Cardiac fibroblast (primary cell): ENCODE results near the gene GPER1.
A peak's percentile ranks its signal among the peaks of the same experiment; 100 is the strongest.

Experiments
- DNase-seq, 2 donors: peaks; one replicate each; pipeline versions ENCODE4 v3.0.0 to v3.0.0-alpha.2; 2010; ENCODE audit warnings: low read depth in 2 of 2
- H3K4me3 ChIP-seq, 2 donors: replicated peaks in 1 of 2; 1 replicate in 1 of 2; 2 replicates in 1 of 2; pipeline ENCODE4 v1.5.1; 2011; ENCODE audit warnings: low read depth in 2 of 2, low read length in 2 of 2, mild to moderate bottlenecking in 2 of 2, moderate library complexity in 1 of 2
- TF ChIP-seq, protein P1 (sequence below): IDR thresholded peaks from one replicate; pipeline ENCODE4 v1.5.1; 2011; ENCODE audit warnings: low read depth, mild to moderate bottlenecking, low read length, inconsistent platforms

GPER1 gene

DNA sequence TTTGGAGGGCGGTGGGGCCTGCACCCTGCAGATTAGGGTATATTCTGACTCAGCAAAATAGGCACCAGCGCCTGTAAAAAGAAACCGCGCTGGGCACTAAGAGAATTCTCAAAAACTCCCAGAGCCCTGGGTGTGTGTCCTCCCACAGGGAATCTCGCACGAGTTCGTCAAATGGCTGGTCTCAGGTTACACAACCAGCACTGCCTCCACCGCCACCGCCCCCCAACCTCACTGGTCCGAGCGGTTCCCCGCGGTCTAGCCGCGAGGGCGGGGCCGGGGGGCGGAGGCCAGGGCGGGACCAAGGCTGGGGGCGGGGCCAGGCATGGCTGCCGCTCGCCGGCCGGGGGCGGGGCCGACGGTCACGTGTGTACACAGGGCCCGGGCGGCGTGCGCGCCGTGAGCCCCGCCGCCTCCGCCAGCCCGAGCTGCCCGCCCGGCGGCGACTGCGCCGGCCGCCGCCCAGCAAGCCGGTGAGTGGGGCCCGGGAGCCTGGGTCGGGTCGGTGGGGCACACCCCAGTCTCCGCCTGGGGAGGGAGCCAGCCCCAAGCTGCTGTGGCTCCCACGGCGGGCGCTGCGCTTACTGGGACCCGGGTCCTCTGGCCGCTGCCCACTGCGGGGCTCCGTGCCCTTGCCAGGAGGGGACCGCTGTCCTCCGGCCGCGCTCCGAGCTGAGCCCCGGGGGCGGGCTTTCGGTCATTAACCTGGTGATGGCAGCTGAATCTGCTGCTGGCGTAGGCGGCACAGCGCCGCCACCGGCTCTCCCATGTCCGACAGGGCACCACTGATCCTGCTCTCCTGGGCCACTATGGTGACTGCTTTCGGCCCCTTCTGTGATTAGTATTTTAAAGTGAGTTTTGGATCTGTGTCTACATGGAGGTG is 43.5 kb upstream of the GPER1 start, which contains the start of gene GPR146:
GPR146 (plus strand) TSS at position 358 of the 880 bp plus-strand sequence. CDS start 12,970 bp downstream, outside the sequence.
- H3K4me3 ChIP-seq: peak within 1 kb of the TSS; percentile 58 to 76
- TF ChIP-seq, protein P1, sequence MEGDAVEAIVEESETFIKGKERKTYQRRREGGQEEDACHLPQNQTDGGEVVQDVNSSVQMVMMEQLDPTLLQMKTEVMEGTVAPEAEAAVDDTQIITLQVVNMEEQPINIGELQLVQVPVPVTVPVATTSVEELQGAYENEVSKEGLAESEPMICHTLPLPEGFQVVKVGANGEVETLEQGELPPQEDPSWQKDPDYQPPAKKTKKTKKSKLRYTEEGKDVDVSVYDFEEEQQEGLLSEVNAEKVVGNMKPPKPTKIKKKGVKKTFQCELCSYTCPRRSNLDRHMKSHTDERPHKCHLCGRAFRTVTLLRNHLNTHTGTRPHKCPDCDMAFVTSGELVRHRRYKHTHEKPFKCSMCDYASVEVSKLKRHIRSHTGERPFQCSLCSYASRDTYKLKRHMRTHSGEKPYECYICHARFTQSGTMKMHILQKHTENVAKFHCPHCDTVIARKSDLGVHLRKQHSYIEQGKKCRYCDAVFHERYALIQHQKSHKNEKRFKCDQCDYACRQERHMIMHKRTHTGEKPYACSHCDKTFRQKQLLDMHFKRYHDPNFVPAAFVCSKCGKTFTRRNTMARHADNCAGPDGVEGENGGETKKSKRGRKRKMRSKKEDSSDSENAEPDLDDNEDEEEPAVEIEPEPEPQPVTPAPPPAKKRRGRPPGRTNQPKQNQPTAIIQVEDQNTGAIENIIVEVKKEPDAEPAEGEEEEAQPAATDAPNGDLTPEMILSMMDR: peak; percentile 71
- peak; percentile 93 to 97 for DNase-seq

DNA sequence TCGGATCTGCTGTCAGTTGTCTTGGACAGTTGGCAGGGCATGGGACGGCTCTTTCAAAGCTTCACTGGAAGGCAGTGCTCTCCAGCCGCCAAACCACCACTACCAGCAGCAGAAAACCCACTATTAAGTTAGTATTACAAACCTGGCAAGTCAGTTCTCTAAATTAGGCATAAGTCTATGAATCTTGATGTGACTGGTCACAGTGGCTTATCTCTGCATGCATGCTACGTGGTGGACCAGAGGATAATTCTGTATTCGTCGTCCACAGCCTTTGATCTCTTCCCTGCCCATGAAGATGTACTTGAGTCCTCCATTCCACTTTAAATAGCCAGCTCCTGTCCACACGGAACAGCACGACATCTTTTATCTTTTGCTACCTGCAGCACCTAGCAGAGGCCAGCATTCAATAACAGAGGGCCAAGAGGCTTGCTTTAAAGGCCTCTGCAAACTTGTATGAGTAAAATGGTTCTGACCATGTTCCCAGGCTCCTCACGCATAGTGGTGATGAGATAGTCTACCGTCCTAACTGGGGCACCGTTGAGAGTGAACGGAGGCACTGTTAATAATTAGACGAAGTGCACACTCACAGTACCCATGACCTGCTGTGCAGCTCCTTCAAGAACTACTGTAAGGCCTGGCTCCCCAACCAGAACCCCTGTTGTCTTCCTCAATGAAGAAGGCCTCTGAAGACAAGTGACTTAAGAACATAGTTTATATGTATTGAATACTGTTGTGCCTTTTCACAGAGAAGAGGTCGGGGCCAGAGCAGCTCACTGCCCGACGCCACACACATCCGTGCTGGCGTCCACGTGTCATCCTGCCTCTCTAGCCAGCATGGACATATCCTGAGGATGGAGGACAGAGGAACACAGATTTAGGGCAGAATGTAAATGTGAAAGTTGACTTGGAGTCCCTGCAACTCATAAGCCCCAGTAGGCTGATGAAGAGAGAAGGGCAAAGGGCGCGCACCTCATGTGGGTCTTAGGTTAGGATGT is 42.5 kb upstream of the GPER1 start:
- no peak for DNase-seq
- H3K4me3 ChIP-seq: peak overlapping the region; percentile 58 to 76
- TF ChIP-seq, protein P1: no peak

DNA sequence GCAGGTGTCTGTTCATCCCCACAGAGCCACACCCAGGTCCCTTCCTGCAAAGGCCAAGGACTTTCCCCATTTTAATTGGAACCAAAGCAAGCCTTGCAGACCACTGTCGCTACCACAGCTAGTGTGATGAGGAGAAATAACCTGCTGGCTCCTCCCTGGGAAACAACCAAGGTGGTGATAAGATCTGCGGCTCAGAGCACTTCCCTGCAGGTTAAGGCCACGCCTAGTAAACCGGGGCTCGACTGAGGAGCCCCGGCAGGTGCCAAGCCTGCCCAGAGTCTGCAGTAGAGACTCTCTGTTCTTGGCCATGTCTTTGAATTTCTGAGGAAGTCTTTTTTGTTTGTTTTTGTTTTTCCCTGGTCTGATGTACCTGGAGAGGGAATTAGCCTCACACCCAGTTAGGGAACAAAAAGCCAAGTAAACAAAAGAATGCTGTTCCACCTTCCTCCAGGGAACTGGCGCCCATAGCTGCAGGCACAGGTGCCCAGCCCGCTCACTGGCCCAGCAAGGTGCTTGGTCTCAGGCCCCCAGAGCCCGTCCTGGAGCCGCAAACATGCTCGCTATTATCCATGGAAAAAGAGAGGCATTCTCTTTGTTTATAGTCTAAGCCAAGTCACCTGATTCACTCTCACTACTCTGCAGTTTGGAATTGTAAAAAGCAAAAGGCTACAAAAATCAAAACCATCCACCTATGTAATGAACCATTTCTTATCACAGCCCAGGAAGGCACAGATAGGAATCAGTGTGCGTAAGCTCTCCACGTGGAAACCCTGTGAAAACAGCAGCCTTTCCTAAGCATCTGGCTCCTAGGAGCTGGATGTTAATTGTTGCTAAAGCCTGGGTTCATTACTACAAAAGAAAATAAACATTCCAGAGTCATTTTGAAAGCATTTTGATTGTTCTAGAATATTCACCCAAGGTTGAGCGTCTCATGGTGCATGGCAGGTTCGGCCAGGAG is 40.9 kb upstream of the GPER1 start:
- no peak overlapping the region for H3K4me3 ChIP-seq
- TF ChIP-seq, protein P1: no peak
- no peak for DNase-seq

DNA sequence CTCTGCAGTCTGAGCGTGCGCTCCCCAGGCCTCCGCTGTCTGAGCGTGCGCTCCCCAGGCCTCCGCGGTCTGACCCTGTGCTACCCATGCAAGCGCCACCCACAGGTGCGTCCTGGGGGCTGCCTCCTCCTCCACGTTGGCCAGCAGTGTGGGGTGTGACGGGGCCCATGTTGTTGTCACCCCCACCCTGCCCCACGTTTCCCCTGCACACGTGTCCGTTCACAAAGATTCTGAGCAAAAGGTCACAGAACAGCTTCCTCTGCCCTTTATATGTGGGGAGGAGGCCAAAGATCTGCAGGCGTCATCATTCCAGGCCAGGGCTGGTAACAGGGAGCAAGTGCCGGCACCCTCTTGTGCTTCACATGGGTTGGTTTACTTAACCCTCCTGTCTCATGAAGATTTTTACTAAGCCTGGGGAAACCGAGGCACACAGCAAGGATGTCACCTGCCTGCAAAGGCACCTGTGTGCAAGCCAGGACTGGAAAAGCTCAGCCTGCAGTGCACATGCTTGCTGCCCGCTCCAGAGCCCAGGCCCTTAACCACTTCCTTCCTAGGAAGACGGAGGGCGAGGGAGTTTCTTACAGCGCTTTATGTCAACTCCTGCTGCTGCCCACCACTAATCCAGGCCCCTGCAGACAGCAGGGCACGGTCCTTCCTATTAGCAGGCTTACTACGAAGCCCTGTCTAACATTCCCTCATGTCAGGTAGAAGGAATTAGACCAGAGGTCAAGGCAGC is 38.7 kb upstream of the GPER1 start:
- no peak for DNase-seq
- TF ChIP-seq, protein P1: no peak
- no peak overlapping the region for H3K4me3 ChIP-seq

DNA sequence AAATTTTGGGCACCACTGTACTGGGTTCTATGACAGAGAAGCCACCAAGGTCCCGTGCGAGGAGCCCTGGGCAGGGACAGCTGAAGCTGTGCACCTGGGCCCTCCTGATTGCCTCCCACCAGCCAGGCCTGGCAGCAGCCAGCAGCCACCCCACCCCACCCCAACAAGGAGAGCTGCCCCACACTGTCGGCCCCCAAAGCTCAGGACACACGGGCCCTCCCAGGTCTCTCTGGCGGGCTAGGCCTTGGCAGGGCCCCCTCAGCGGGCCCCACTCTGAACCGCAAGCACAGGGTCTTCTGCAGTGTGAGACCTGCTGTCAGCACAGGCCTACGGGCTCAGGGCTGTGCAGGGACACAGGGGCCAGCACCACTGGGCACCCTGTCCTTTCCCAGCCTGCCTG is 38.1 kb upstream of the GPER1 start:
- TF ChIP-seq, protein P1: no peak
- no peak for DNase-seq
- no peak overlapping the region for H3K4me3 ChIP-seq
